Stimulated activated naive B cell treated with anti-CD40 and anti-IgM and Interleukin-4, amounts not matched to agents 10 μg/mL and 1 μg/mL and 100 μg/mL, for 72 hours (primary cell): ENCODE results near the gene ASCL2.

ENCODE experiments used
- ATAC-seq, 2 donors: fragments of 150-1000 bp; cut with Tn5 transposase; replicated peaks; 2 replicates each; pipeline ENCODE4 v1.10.0; 2021; ENCODE audit warnings: moderate library complexity in 1 of 2
- DNase-seq: peaks from one replicate; pipeline ENCODE4 v3.0.0; 2021
- H3K27ac Mint-ChIP-seq: one replicate; pipeline ENCODE4 v1.8.0; 2022; ENCODE audit warnings: mild to moderate bottlenecking, mixed read lengths
- H3K27me3 Mint-ChIP-seq, 2 donors: one replicate each; pipeline ENCODE4 v1.8.0; 2022; ENCODE audit warnings: mixed read lengths in 2 of 2
- H3K36me3 Mint-ChIP-seq, 2 donors: one replicate each; pipeline ENCODE4 v1.8.0; 2022; ENCODE audit warnings: mixed read lengths in 2 of 2, mild to moderate bottlenecking in 1 of 2
- H3K4me1 Mint-ChIP-seq, 2 donors: one replicate each; pipeline ENCODE4 v1.8.0; 2022; ENCODE audit warnings: mixed read lengths in 2 of 2, mild to moderate bottlenecking in 1 of 2
- H3K4me3 Mint-ChIP-seq, 2 donors: one replicate each; pipeline ENCODE4 v1.8.0; 2022; ENCODE audit warnings: mild to moderate bottlenecking in 2 of 2, mixed read lengths in 2 of 2, moderate library complexity in 1 of 2
- H3K9me3 Mint-ChIP-seq, 2 donors: one replicate each; pipeline ENCODE4 v1.8.0; 2022; ENCODE audit warnings: mixed read lengths in 2 of 2, mild to moderate bottlenecking in 1 of 2

The ASCL2 gene

GRCh38 chr11:2304506-2305139 lies 34.2 kb upstream of the ASCL2 start:
- ATAC-seq (no peak), DNase-seq (no peak)
- no peaks in the 10 kb centered on the region for H3K36me3 Mint-ChIP-seq
- H3K4me1 Mint-ChIP-seq: peaks cover 33 to 64% of the 10 kb centered on the region in 2 donors
- no peaks in the 10 kb centered on the region for H3K27me3 Mint-ChIP-seq
- H3K4me3 Mint-ChIP-seq: no peak overlapping the region
- H3K9me3 Mint-ChIP-seq: no peaks in the 10 kb centered on the region
- H3K27ac Mint-ChIP-seq: no peak overlapping the region

DNA sequence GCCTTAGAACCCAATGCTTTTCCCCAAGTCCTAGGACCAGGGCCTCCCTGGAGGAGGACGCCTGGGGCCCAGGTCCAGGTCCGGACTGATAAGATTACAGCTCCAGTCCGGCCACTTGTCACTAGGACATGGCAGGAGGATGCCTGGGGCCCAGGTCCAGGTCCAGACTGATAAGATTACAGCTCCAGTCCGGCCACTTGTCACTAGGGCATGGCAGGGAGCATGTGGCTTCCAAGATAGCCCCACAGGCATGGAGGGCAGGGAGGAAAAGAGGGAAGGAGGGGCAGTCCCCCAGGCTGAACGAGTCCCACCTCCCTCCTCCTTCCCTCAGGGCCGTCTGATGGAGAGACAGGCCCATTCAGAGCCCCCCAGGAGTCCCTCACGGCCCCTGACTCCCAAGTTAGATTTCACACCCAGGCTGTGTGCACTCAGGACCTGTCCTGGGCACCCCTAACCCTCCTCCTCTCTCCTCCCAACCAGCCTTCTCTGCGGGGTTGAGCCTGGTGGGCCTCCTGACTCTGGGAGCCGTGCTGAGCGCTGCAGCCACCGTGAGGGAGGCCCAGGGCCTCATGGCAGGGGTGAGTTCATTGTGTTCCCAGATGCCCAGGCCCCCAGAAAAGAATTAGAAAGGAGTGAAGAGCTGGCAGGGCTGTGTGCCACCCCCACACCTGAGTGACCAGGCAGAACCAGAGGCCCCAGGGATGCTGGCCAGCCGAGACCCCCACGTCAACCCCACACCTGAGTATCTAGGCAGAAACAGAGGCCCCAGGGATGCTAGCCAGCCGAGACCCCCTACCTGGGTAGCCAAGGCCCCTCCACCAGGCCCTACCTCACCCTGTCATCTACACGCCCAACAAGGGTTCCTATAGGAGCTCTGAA lies 33.5 kb upstream of the ASCL2 start:
- ATAC-seq (no peak), DNase-seq (no peak)
- Mint-ChIP-seq H3K27me3 (no peaks in the 10 kb centered on the region), H3K36me3 (no peaks in the 10 kb centered on the region), H3K4me3 (no peak overlapping the region), H3K4me1 (peaks cover 37 to 69% of the 10 kb centered on the region in 2 donors), H3K27ac (peak overlapping the region; percentile 9), H3K9me3 (no peaks in the 10 kb centered on the region)

DNA sequence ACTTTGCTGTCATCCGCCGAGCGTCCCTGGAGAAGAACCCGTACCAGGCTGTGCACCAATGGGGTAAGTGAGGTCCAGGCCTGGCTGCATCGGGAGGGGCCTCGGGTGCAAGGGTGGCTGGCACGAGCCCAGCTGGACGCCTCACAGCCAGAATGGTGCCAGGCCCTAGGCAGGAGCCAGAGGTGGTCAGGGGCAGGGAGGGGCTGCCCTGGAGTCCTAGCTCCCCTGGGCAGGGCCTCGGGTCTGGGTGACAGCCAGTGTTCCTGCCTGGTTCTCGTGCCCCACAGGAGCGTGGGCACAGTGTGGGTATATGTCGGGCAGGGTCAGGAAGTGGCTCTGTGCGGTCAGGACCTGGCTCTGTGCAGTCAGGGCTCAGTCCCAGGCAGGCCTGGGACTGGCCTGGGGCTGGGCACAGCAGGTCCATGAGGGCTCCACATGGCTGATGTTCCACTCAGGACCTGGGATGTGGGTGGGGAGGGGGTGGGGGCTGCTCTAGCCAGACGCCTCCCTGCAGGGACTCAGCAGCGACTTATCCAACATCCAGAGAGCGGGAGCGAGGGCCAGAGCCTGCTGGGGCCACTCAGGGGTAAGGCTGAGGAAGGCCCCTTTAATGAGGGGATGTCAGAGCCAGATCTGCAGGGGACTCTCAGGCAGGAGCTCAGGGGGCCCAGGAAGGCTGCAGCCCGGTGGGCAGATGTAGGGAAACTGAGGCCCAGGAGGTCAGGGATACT lies 32.7 kb upstream of the ASCL2 start:
- DNase-seq (no peak), ATAC-seq (no peak)
- Mint-ChIP-seq H3K9me3 (no peaks in the 10 kb centered on the region), H3K4me1 (peaks cover 39 to 69% of the 10 kb centered on the region in 2 donors), H3K36me3 (no peaks in the 10 kb centered on the region), H3K27me3 (no peaks in the 10 kb centered on the region), H3K27ac (peak overlapping the region; percentile 80), H3K4me3 (peak overlapping the region; percentile 87 to 95)

GRCh38 chr11:2302306-2302895 lies 32.0 kb upstream of the ASCL2 start:
- Mint-ChIP-seq H3K36me3 (peaks cover 0 to under 1% of the 10 kb centered on the region in 2 donors), H3K27ac (peak overlapping the region; percentile 80), H3K4me1 (peaks cover 40 to 69% of the 10 kb centered on the region in 2 donors), H3K27me3 (no peaks in the 10 kb centered on the region), H3K9me3 (no peaks in the 10 kb centered on the region), H3K4me3 (peak overlapping the region; percentile 87 to 95)
- DNase-seq (no peak), ATAC-seq (peak; percentile 38 to 44)

- H3K4me3 Mint-ChIP-seq: peak within 1 kb of the TSS; percentile 87 to 95
Observed at GRCh38 chr11:2301631-2302305, 31.4 kb upstream of the ASCL2 start, which contains the start of the genes C11orf21 and TSPAN32. C11orf21 (minus strand) TSS chr11:2301918; CDS start chr11:2301808, 110 bp downstream. TSPAN32 (plus strand) TSS chr11:2302013; CDS start chr11:2302150, 137 bp downstream.

DNA sequence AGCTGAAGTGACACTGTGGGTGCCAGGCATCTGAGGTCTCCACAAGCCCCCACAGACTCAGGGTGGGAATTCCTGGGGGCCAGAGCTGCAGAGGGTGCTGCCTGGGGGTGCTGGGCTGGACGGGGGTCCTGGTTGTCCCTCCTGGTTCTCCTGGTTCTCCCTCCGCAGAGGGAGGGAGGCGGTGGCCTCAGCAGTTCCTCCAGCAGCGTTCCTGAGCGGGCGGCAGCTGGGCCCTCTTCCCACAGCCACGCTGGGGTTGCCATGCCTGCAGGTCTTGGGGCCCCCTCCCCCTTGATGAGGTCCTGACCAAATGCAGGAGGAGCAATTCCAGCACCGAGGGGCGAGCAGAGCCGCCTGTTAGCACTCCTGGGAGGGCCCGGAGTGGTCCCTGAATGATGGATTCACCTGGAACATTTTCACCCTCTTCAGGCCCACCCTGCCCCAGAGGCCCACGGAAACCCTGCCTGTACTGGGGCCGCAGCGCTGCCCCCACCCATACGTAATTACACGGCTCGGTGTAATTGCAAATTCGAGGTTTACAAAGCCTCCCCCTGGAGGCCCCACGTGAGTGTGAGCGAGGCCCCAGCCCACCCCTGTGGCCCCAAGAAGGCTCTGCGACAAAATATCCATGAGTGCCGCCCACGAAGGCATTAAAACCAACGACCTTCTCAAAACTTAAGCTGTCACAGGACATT lies 30.7 kb upstream of the ASCL2 start:
- H3K9me3 Mint-ChIP-seq: no peaks in the 10 kb centered on the region
- no peaks in the 10 kb centered on the region for H3K27me3 Mint-ChIP-seq
- no peak for DNase-seq
- ATAC-seq: peak; percentile 28 to 36
- H3K4me1 Mint-ChIP-seq: peaks cover 39 to 63% of the 10 kb centered on the region in 2 donors
- H3K36me3 Mint-ChIP-seq: peaks cover 0 to 3% of the 10 kb centered on the region in 2 donors
- peak overlapping the region; percentile 96 for H3K27ac Mint-ChIP-seq
- H3K4me3 Mint-ChIP-seq: peak overlapping the region; percentile 87 to 95

More at GRCh38 chr11:2301631-2302305, 31.4 kb upstream of the ASCL2 start, which contains the start of the genes C11orf21 and TSPAN32:
- H3K4me1 Mint-ChIP-seq: peaks cover 43 to 69% of the 10 kb centered on the region in 2 donors
- peak; percentile 73 to 75 for ATAC-seq
- H3K9me3 Mint-ChIP-seq: no peaks in the 10 kb centered on the region
- H3K36me3 Mint-ChIP-seq: peaks cover 0 to 3% of the 10 kb centered on the region in 2 donors
- peak; percentile 58 for DNase-seq
- peak within 1 kb of the TSS; percentile 96 for H3K27ac Mint-ChIP-seq
- no peaks in the 10 kb centered on the region for H3K27me3 Mint-ChIP-seq

- peak in 1 of 2 donors; percentile 3 for ATAC-seq
- H3K4me1 Mint-ChIP-seq: peaks cover 35 to 56% of the 10 kb centered on the region in 2 donors
- peaks cover 0 to 3% of the 10 kb centered on the region in 2 donors for H3K36me3 Mint-ChIP-seq
Observed at GRCh38 chr11:2300290-2300935, 30.0 kb upstream of the ASCL2 start.

GRCh38 chr11:2299773-2300172 lies 29.4 kb upstream of the ASCL2 start:
- Mint-ChIP-seq H3K4me1 (peaks cover 32 to 50% of the 10 kb centered on the region in 2 donors), H3K4me3 (peak overlapping the region; percentile 22 to 56), H3K9me3 (no peaks in the 10 kb centered on the region), H3K27me3 (no peaks in the 10 kb centered on the region), H3K36me3 (peaks cover 0 to 3% of the 10 kb centered on the region in 2 donors), H3K27ac (no peak overlapping the region)
- no peak for DNase-seq
- ATAC-seq: no peak

More at GRCh38 chr11:2300290-2300935, 30.0 kb upstream of the ASCL2 start:
- peak overlapping the region; percentile 96 for H3K27ac Mint-ChIP-seq
- no peaks in the 10 kb centered on the region for H3K9me3 Mint-ChIP-seq
- no peak for DNase-seq
- H3K27me3 Mint-ChIP-seq: no peaks in the 10 kb centered on the region
- peak overlapping the region; percentile 87 to 95 for H3K4me3 Mint-ChIP-seq

- Mint-ChIP-seq H3K27me3 (no peaks in the 10 kb centered on the region), H3K27ac (peak overlapping the region; percentile 67), H3K4me3 (peak overlapping the region in 1 of 2 donors; percentile 22), H3K36me3 (peaks cover 0 to 3% of the 10 kb centered on the region in 2 donors), H3K9me3 (no peaks in the 10 kb centered on the region), H3K4me1 (peaks cover 31 to 44% of the 10 kb centered on the region in 2 donors)
- no peak for ATAC-seq
- no peak for DNase-seq
Observed at GRCh38 chr11:2298795-2299761, 28.7 kb upstream of the ASCL2 start.

DNA sequence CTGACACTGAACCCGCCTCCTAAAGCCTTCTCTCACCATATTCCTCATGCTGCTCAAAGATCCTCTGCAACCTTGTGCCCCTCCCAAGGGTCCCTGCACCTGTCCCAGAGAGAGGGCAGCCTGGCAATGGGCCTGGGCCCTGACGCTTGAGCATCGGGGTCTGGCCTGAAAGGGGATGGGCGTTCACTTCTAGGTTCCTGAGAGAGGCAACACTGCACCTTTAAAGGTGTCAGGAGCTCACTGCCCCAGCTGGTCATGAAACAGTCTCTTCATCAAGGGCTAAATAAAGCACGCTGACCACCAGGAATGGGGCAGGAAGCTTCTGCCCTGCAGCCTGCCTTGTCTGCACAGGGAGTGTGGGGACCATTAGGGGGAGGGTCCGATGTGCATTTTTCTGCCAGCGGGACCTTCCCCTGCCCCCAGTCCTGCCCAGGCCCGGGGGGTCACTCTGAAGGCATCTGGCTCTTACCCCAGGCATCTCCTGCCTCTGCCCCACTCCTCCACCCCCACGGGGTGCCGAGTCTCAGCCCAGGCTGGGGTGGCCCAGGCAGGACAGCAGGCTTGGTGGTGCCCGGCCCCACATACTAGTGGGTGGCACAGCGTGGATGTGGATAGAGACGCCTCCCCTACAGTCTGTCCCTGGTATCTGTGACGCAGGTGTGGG lies 27.9 kb upstream of the ASCL2 start:
- DNase-seq: no peak
- no peaks in the 10 kb centered on the region for H3K27me3 Mint-ChIP-seq

GRCh38 chr11:2297623-2298030 lies 27.2 kb upstream of the ASCL2 start:
- H3K9me3 Mint-ChIP-seq: no peaks in the 10 kb centered on the region
- no peak for DNase-seq
- peaks cover 0 to 3% of the 10 kb centered on the region in 2 donors for H3K36me3 Mint-ChIP-seq
- ATAC-seq: no peak
- peaks cover 30 to 38% of the 10 kb centered on the region in 2 donors for H3K4me1 Mint-ChIP-seq
- H3K4me3 Mint-ChIP-seq: no peak overlapping the region
- H3K27me3 Mint-ChIP-seq: peaks cover 0 to 2% of the 10 kb centered on the region in 2 donors
- no peak overlapping the region for H3K27ac Mint-ChIP-seq

More for the DNA sequence above, 27.9 kb upstream of the ASCL2 start:
- Mint-ChIP-seq H3K27ac (peak overlapping the region; percentile 67), H3K4me3 (no peak overlapping the region), H3K36me3 (peaks cover 0 to 3% of the 10 kb centered on the region in 2 donors), H3K4me1 (peaks cover 33 to 44% of the 10 kb centered on the region in 2 donors), H3K9me3 (no peaks in the 10 kb centered on the region)
- no peak for ATAC-seq
